Immature natural killer cell (primary cell): ENCODE measurements around the gene SND1. TPM values are rescaled to one million over a fixed set of nuclear protein-coding genes. Genes with fewer than 3 reads are reported as not detected.

Source experiments
- DNase-seq, 3 donors: peaks; one replicate each; pipeline ENCODE4 v3.0.0; 2022; ENCODE audit warnings: mixed read lengths in 1 of 3
- H3K27ac Mint-ChIP-seq, 6 donors: one replicate each; pipeline ENCODE4 v1.8.0; 2020; ENCODE audit warnings: mixed read lengths in 6 of 6, mild to moderate bottlenecking in 5 of 6, inconsistent platforms in 4 of 6, moderate library complexity in 3 of 6
- H3K27me3 Mint-ChIP-seq, 3 donors: one replicate each; pipeline ENCODE4 v1.8.0; 2020 to 2021; ENCODE audit warnings: low read depth in 3 of 3, mild to moderate bottlenecking in 3 of 3, mixed read lengths in 3 of 3, moderate library complexity in 3 of 3, inconsistent platforms in 1 of 3
- H3K36me3 Mint-ChIP-seq, 3 donors: one replicate each; pipeline ENCODE4 v1.8.0; 2020; ENCODE audit warnings: mixed read lengths in 3 of 3, inconsistent platforms in 2 of 3, mild to moderate bottlenecking in 2 of 3
- H3K4me1 Mint-ChIP-seq, 2 donors: one replicate each; pipeline ENCODE4 v1.8.0; 2020; ENCODE audit warnings: inconsistent platforms in 2 of 2, mild to moderate bottlenecking in 2 of 2, mixed read lengths in 2 of 2, moderate library complexity in 1 of 2
- H3K4me3 Mint-ChIP-seq, 5 donors: one replicate each; pipeline ENCODE4 v1.8.0; 2020; ENCODE audit warnings: mild to moderate bottlenecking in 5 of 5, mixed read lengths in 5 of 5, inconsistent platforms in 3 of 5, moderate library complexity in 3 of 5
- H3K9me3 Mint-ChIP-seq, 6 donors: one replicate each; pipeline ENCODE4 v1.8.0; 2020; ENCODE audit warnings: mild to moderate bottlenecking in 6 of 6, mixed read lengths in 6 of 6, inconsistent platforms in 4 of 6, moderate library complexity in 3 of 6
- polyA plus RNA-seq, 3 donors: library from polyadenylated mRNA; unstranded; fragments of 300-500 nt; fragmentation: Illumina TruSeq; gene quantifications; one replicate each; pipeline ENCODE4 v1.2.3, GENCODE V29; 2021

The SND1 gene
- polyA plus RNA-seq, 3 donors from 2014 or later, result 87.8 to 130 (median 116) TPM

- Mint-ChIP-seq H3K9me3 (no peaks in the 10 kb centered on the region), H3K36me3 (peaks cover 0 to 2% (median 0%) of the 10 kb centered on the region in 3 donors), H3K4me3 (no peak overlapping the region), H3K27ac (no peak overlapping the region), H3K4me1 (peaks cover 7 to 13% of the 10 kb centered on the region in 2 donors), H3K27me3 (peaks cover 2 to 11% (median 5%) of the 10 kb centered on the region in 3 donors)
- no peak for DNase-seq
Observed at GRCh38 chr7:128034825-128035224, 382.8 kb downstream of the SND1 start.

DNA sequence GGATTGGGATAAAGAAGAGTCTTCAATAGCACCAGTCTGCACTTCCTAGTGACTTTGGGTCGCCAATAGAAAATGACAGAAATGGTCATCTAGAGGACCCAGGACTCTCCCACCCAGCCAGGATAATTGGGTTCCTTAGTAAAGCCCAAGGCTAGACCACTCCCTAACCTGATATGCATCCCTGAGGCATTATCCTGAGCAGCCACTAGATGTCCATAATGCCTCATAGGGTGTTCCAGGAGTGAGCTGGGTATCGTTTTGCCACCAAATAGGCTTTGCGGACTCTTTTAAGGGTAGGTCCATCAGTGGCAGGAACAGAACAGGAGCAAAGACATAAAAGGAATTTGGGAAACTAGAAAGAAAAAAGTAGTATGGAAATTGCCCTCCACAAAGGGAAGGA, 383.7 kb downstream of the SND1 start:
- H3K27ac Mint-ChIP-seq, result no peak overlapping the region
- DNase-seq, result no peak
- peaks cover 0 to 5% (median 0%) of the 10 kb centered on the region in 3 donors for H3K36me3 Mint-ChIP-seq
- no peaks in the 10 kb centered on the region for H3K9me3 Mint-ChIP-seq
- H3K4me1 Mint-ChIP-seq, result peaks cover 7 to 9% of the 10 kb centered on the region in 2 donors
- peaks cover 2 to 13% (median 5%) of the 10 kb centered on the region in 3 donors for H3K27me3 Mint-ChIP-seq
- H3K4me3 Mint-ChIP-seq, result no peak overlapping the region

DNA sequence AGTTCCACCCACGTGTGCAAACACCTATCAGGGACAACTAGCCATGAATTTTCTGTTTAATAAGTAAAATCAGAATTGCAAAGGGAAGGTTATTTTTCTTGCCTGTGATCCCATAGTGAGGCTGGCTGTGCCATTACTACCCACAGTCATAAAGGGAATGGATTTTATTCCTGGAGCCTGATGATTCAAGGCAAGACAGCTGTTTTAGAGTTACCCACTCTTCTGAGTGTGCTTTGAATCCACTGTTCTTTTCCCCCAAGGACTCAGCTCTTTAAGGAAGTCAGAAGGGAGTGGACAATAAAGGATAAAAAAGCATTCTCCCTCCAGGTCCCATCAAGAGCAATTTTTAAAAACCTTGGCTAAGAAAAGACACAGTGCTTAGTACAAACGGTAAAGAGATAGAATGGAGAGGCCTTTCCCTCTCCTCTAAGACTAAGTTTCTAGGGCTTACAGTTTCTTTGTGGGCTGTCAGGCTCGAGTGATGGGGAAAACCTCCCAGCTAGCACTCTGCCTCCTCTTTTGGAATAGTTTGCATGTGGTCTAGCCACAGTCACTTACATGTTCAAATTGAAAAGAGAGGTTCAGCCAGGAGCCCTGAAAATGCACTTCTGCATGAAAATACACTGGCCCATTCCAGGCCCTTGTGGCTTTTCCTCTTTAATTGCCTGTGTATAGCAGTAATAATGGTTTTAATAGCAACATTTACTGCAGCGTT, 384.4 kb downstream of the SND1 start:
- Mint-ChIP-seq H3K27me3 (peaks cover 2 to 13% (median 5%) of the 10 kb centered on the region in 3 donors), H3K27ac (no peak overlapping the region), H3K4me3 (no peak overlapping the region), H3K4me1 (peaks cover 7 to 9% of the 10 kb centered on the region in 2 donors), H3K36me3 (peaks cover 0 to 7% (median 0%) of the 10 kb centered on the region in 3 donors), H3K9me3 (no peaks in the 10 kb centered on the region)
- no peak for DNase-seq

GRCh38 chr7:128037081-128037480, 385.1 kb downstream of the SND1 start:
- Mint-ChIP-seq H3K4me1 (peaks cover 7 to 9% of the 10 kb centered on the region in 2 donors), H3K27ac (no peak overlapping the region), H3K9me3 (no peaks in the 10 kb centered on the region), H3K27me3 (peaks cover 0 to 12% (median 3%) of the 10 kb centered on the region in 3 donors), H3K4me3 (no peak overlapping the region), H3K36me3 (peaks cover 0 to 7% (median 0%) of the 10 kb centered on the region in 3 donors)
- no peak for DNase-seq

GRCh38 chr7:128037880-128038619, 386.1 kb downstream of the SND1 start:
- peaks cover 7 to 8% of the 10 kb centered on the region in 2 donors for H3K4me1 Mint-ChIP-seq
- peaks cover 0 to 12% (median 3%) of the 10 kb centered on the region in 3 donors for H3K27me3 Mint-ChIP-seq
- DNase-seq, result no peak
- peaks cover 0 to 7% (median 0%) of the 10 kb centered on the region in 3 donors for H3K36me3 Mint-ChIP-seq
- no peaks in the 10 kb centered on the region for H3K9me3 Mint-ChIP-seq
- H3K27ac Mint-ChIP-seq, result no peak overlapping the region
- no peak overlapping the region for H3K4me3 Mint-ChIP-seq

DNA sequence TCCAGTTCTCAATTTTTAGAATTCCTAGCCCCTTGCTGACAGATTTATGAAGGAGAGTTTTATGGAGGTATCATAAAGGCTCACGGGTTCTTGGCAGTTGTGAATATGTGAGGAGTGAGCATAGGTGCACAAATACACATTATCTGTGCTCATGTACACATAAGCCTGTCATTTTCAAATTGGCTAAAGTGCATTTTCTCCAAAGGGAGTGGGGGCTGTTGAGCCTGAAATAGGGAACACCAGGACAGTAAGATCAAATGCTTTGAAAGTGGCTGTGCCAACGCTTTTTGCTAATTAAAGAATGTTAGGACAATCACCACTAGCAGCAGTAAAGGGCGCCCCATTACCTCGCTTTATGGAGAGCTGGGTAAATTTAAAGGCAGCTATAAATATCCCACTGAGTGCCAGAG, 387.6 kb downstream of the SND1 start:
- peaks cover 0 to 6% (median 0%) of the 10 kb centered on the region in 3 donors for H3K36me3 Mint-ChIP-seq
- H3K4me1 Mint-ChIP-seq, result peaks cover 9 to 11% of the 10 kb centered on the region in 2 donors
- H3K27me3 Mint-ChIP-seq, result peaks cover 0 to 4% (median 2%) of the 10 kb centered on the region in 3 donors
- no peak for DNase-seq
- no peak overlapping the region for H3K4me3 Mint-ChIP-seq
- no peak overlapping the region for H3K27ac Mint-ChIP-seq
- H3K9me3 Mint-ChIP-seq, result no peaks in the 10 kb centered on the region

GRCh38 chr7:128040205-128040604, 388.2 kb downstream of the SND1 start:
- H3K27ac Mint-ChIP-seq, result no peak overlapping the region
- peaks cover 0 to 4% (median 2%) of the 10 kb centered on the region in 3 donors for H3K27me3 Mint-ChIP-seq
- DNase-seq, result no peak
- peaks cover 15 to 16% of the 10 kb centered on the region in 2 donors for H3K4me1 Mint-ChIP-seq
- H3K9me3 Mint-ChIP-seq, result no peaks in the 10 kb centered on the region
- H3K4me3 Mint-ChIP-seq, result no peak overlapping the region
- peaks cover 0 to 4% (median 0%) of the 10 kb centered on the region in 3 donors for H3K36me3 Mint-ChIP-seq

DNA sequence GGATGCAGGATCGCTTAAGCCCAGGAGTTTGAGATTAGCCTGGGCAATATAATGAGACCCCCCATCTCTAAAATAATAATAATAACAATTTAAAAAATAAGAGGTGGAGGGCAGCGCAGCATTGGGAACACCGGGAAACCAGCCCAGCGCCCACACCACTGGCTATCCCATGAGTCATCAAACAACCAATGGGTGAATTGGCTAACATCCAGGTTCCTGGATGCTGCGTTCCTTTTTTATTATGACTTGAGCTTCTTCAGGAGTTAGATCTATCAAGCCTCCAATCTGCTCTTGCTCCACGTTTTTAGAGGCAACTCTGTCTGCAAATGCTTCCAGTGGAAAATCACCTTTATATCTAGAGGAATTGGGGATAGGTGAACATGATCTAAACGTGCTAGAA, 389.2 kb downstream of the SND1 start:
- Mint-ChIP-seq H3K36me3 (peaks cover 0 to 4% (median 0%) of the 10 kb centered on the region in 3 donors), H3K27me3 (peaks cover 0 to 2% (median 2%) of the 10 kb centered on the region in 3 donors), H3K4me3 (no peak overlapping the region), H3K9me3 (no peaks in the 10 kb centered on the region), H3K4me1 (peaks cover 17 to 23% of the 10 kb centered on the region in 2 donors), H3K27ac (no peak overlapping the region)
- DNase-seq, result no peak

GRCh38 chr7:128042012-128042411, 390.0 kb downstream of the SND1 start:
- Mint-ChIP-seq H3K27me3 (peaks cover 0 to 2% (median 2%) of the 10 kb centered on the region in 3 donors), H3K36me3 (peaks cover 0 to 4% (median 0%) of the 10 kb centered on the region in 3 donors), H3K27ac (no peak overlapping the region), H3K9me3 (no peaks in the 10 kb centered on the region), H3K4me3 (no peak overlapping the region), H3K4me1 (peaks cover 17 to 23% of the 10 kb centered on the region in 2 donors)
- DNase-seq, result no peak

- Mint-ChIP-seq H3K4me3 (peak overlapping the region in 4 of 5 donors; percentile 33 to 70 (median 42)), H3K36me3 (peaks cover 0 to 4% (median 0%) of the 10 kb centered on the region in 3 donors), H3K27me3 (peaks cover 0 to 2% (median 2%) of the 10 kb centered on the region in 3 donors), H3K9me3 (no peaks in the 10 kb centered on the region), H3K27ac (no peak overlapping the region), H3K4me1 (peaks cover 17 to 23% of the 10 kb centered on the region in 2 donors)
- DNase-seq, result no peak
Observed at GRCh38 chr7:128044064-128044463, 392.1 kb downstream of the SND1 start.

GRCh38 chr7:128045158-128045557, 393.2 kb downstream of the SND1 start:
- H3K4me1 Mint-ChIP-seq, result peaks cover 17 to 23% of the 10 kb centered on the region in 2 donors
- no peak overlapping the region for H3K4me3 Mint-ChIP-seq
- DNase-seq, result no peak
- H3K27ac Mint-ChIP-seq, result no peak overlapping the region
- peaks cover 0 to 2% (median 2%) of the 10 kb centered on the region in 3 donors for H3K27me3 Mint-ChIP-seq
- H3K9me3 Mint-ChIP-seq, result no peaks in the 10 kb centered on the region
- peaks cover 0 to 4% (median 0%) of the 10 kb centered on the region in 3 donors for H3K36me3 Mint-ChIP-seq

DNA sequence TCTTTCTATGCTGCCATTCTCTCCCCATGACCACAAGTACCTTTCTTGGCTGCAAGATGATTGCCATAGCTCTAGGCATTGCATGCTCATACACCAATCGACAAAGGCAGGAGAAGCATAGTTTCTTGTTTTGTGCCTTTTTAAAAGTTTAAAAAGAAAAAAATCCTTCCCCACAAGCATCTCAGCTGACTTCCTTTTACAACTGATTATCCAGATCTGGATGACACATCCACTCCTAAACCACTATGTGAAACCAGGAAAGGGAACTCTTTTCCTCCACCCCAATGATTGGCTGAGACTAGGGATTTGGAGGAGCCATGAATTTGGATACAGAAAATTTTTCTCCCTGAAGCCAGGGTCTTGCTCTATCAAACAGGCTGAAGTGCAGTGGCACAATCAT, 393.8 kb downstream of the SND1 start:
- no peak for DNase-seq
- Mint-ChIP-seq H3K36me3 (peaks cover 0 to 3% (median 1%) of the 10 kb centered on the region in 3 donors), H3K27me3 (peaks cover 0 to 3% (median 2%) of the 10 kb centered on the region in 3 donors), H3K4me1 (peaks cover 17 to 23% of the 10 kb centered on the region in 2 donors), H3K4me3 (no peak overlapping the region), H3K27ac (no peak overlapping the region), H3K9me3 (no peaks in the 10 kb centered on the region)

- H3K4me1 Mint-ChIP-seq, result peaks cover 6 to 20% of the 10 kb centered on the region in 2 donors
- no peak overlapping the region for H3K4me3 Mint-ChIP-seq
- no peak for DNase-seq
- peaks cover 0 to 5% (median 3%) of the 10 kb centered on the region in 3 donors for H3K36me3 Mint-ChIP-seq
- peaks cover 0 to 5% (median 0%) of the 10 kb centered on the region in 3 donors for H3K27me3 Mint-ChIP-seq
- no peak overlapping the region for H3K27ac Mint-ChIP-seq
- no peaks in the 10 kb centered on the region for H3K9me3 Mint-ChIP-seq
Observed at GRCh38 chr7:128052404-128052803, 400.4 kb downstream of the SND1 start.

DNA sequence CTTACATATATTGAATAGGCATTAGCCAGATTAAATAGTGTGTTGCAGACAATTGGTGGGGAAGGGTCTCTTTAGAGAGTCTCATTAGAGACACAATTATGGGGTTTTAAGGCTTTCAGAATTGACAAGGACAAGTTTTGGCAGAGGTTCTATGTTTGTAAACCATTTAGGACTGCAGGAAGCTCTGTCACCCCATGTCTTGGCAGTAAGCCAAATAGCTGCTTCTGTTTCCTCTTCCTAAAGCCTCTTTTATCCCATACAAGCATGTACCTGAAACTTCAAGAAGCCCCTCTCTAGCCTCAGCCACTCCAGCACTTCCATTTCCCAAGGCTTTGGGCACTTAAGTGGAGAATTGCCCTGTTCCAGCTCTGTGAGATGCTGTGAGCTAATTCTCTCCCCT, 401.0 kb downstream of the SND1 start:
- Mint-ChIP-seq H3K27ac (no peak overlapping the region), H3K4me3 (no peak overlapping the region), H3K36me3 (peaks cover 0 to 5% (median 3%) of the 10 kb centered on the region in 3 donors), H3K27me3 (peaks cover 0 to 5% (median 0%) of the 10 kb centered on the region in 3 donors), H3K9me3 (no peaks in the 10 kb centered on the region), H3K4me1 (peaks cover 6 to 24% of the 10 kb centered on the region in 2 donors)
- no peak for DNase-seq
